Keratinocyte (primary cell): Measurements from ENCODE around the gene FRY.

ENCODE experiments used
- EZH2 ChIP-seq: IDR thresholded peaks from one replicate; pipeline ENCODE4 v1.6.1; 2012; ENCODE audit warnings: inconsistent platforms, mild to moderate bottlenecking, low read length, moderate library complexity
- TF ChIP-seq, protein P1 (sequence below), 3 experiments: IDR thresholded peaks in 1 of 3; conservative IDR thresholded peaks in 1 of 3; optimal IDR thresholded peaks in 1 of 3; 2 replicates in 2 of 3; 3 replicates in 1 of 3; pipeline versions ENCODE3 to v1.5.1; 2011; ENCODE audit warnings: low read length in 3 of 3, mild to moderate bottlenecking in 3 of 3, moderate library complexity in 2 of 3, control low read depth in 1 of 3, inconsistent platforms in 1 of 3; ENCODE audit not compliant: insufficient read depth in 2 of 3; ENCODE audit errors: extremely low read depth in 1 of 3

DNA sequence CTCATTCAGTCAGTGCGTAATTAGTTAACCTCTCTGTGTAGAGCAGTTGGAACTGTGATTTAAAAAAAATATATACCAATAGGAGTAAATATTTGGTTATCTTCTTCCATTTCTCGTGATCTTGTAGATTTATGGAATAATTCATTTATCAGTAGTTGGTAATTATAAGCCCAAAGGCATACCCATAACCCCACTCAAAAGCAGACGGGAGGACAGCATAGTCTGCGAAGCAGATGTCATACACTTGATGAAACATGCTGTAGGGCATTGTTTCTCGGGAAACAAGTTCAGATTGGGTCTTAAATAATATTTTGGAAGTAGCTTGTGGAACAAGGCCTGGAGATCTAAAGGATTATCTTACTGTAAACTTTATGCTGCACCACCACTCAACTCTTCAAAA is 119.7 kb downstream of the FRY start:
- TF ChIP-seq, protein P1, sequence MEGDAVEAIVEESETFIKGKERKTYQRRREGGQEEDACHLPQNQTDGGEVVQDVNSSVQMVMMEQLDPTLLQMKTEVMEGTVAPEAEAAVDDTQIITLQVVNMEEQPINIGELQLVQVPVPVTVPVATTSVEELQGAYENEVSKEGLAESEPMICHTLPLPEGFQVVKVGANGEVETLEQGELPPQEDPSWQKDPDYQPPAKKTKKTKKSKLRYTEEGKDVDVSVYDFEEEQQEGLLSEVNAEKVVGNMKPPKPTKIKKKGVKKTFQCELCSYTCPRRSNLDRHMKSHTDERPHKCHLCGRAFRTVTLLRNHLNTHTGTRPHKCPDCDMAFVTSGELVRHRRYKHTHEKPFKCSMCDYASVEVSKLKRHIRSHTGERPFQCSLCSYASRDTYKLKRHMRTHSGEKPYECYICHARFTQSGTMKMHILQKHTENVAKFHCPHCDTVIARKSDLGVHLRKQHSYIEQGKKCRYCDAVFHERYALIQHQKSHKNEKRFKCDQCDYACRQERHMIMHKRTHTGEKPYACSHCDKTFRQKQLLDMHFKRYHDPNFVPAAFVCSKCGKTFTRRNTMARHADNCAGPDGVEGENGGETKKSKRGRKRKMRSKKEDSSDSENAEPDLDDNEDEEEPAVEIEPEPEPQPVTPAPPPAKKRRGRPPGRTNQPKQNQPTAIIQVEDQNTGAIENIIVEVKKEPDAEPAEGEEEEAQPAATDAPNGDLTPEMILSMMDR (optimal IDR thresholded peaks at IDR 0.05 in 1 of 3, IDR thresholded peaks at IDR 0.05 in 1 of 3, conservative IDR thresholded peaks at IDR 0.05 in 1 of 3; ENCODE audit: extremely low read depth in 1 of 3, insufficient read depth in 2 of 3, low read length in 3 of 3): no peak
- TF ChIP-seq EZH2: no peak
